H1 (cell line): ENCODE data around the gene EML1. TPM values are rescaled to one million over a fixed set of nuclear protein-coding genes. Genes with fewer than 3 reads are reported as not detected.

Experiments
- CTCF ChIA-PET: fragments of 300-600 bp; sonication (Branson Sonifier 250); formaldehyde crosslinking; loops from one replicate; lab custom pipeline; 2021; ENCODE audit not compliant: partially characterized antibody; lab: Charles Lee
- POLR2A ChIA-PET: fragments of 300-600 bp; sonication (Branson Sonifier 250); formaldehyde crosslinking; loops from one replicate; lab custom pipeline; 2021; ENCODE audit warnings: inconsistent platforms; ENCODE audit not compliant: partially characterized antibody; lab: Charles Lee
- DNase-seq, 2 experiments: peaks; one replicate each; pipeline versions ENCODE4 v3.0.0 to v3.0.0-alpha.2; 2010 to 2022; ENCODE audit warnings: low spot score in 2 of 2, low read depth in 1 of 2, mixed read lengths in 1 of 2
- FAIRE-seq: peaks from 2 replicates; lab custom pipeline; 2011; peaks lifted over from hg19 to GRCh38; lab: Jason Lieb, UNC
- H2AFZ ChIP-seq: 2 replicates; pipeline ENCODE4 v1.8.1; 2012; ENCODE audit warnings: low read length, inconsistent platforms
- H2AK5ac ChIP-seq: 2 replicates; pipeline ENCODE4 v1.6.1; 2013; ENCODE audit warnings: low read depth, low read length
- H2BK120ac ChIP-seq: replicated peaks from 2 replicates; pipeline ENCODE3; 2013; ENCODE audit warnings: low read depth, low read length, inconsistent platforms
- H2BK12ac ChIP-seq: 2 replicates; pipeline ENCODE4 v1.6.1; 2013; ENCODE audit warnings: low read depth, low read length
- H2BK15ac ChIP-seq: 2 replicates; pipeline ENCODE4 v1.6.1; 2013; ENCODE audit warnings: low read length
- H2BK20ac ChIP-seq: 2 replicates; pipeline ENCODE4 v1.6.1; 2013; ENCODE audit warnings: low read length
- H2BK5ac ChIP-seq: 2 replicates; pipeline ENCODE4 v1.6.1; 2013; ENCODE audit warnings: low read depth, low read length
- H3K14ac ChIP-seq: 2 replicates; pipeline ENCODE4 v1.6.1; 2013; ENCODE audit warnings: inconsistent platforms; ENCODE audit not compliant: insufficient read length
- H3K18ac ChIP-seq: 2 replicates; pipeline ENCODE4 v1.6.1; 2013; ENCODE audit warnings: low read length; ENCODE audit errors: extremely low read depth
- H3K23ac ChIP-seq: 2 replicates; pipeline ENCODE4 v1.6.1; 2013; ENCODE audit warnings: inconsistent platforms; ENCODE audit not compliant: insufficient read length
- H3K23me2 ChIP-seq: 2 replicates; pipeline ENCODE4 v1.6.1; 2013; ENCODE audit warnings: low read depth, low read length
- H3K27ac ChIP-seq: 2 replicates; pipeline ENCODE4 v1.6.1; 2011; ENCODE audit warnings: low read depth, low read length, inconsistent platforms
- H3K27me3 ChIP-seq, 4 experiments: replicated peaks in 1 of 4; 1 replicate in 1 of 4; 2 replicates in 3 of 4; pipeline versions ENCODE4 v1.6.1 to v1.8.1; 2011 to 2013; ENCODE audit warnings: low read length in 3 of 4, mild to moderate bottlenecking in 3 of 4, inconsistent platforms in 2 of 4, mixed read lengths in 2 of 4, moderate library complexity in 1 of 4; ENCODE audit not compliant: control insufficient read depth in 3 of 4, insufficient read depth in 3 of 4; ENCODE audit errors: extremely low read depth in 1 of 4
- H3K36me3 ChIP-seq, 4 experiments: 2 replicates each; pipeline versions ENCODE4 v1.6.1 to v1.8.1; 2011 to 2013; ENCODE audit warnings: mild to moderate bottlenecking in 4 of 4, low read length in 3 of 4, moderate library complexity in 2 of 4, control low read depth in 1 of 4, inconsistent platforms in 1 of 4; ENCODE audit not compliant: insufficient read depth in 4 of 4, control insufficient read depth in 2 of 4
- H3K4ac ChIP-seq: replicated peaks from 2 replicates; pipeline ENCODE3; 2013; ENCODE audit warnings: low read length, low read depth, mixed read lengths, inconsistent platforms; ENCODE audit not compliant: insufficient read length
- H3K4me1 ChIP-seq, 4 experiments: replicated peaks in 1 of 4; 1 replicate in 1 of 4; 2 replicates in 3 of 4; pipeline versions ENCODE4 v1.6.1 to v1.8.1; 2011 to 2013; ENCODE audit warnings: low read length in 3 of 4, inconsistent platforms in 2 of 4, mixed read lengths in 1 of 4; ENCODE audit not compliant: insufficient read depth in 4 of 4, control insufficient read depth in 3 of 4
- H3K4me2 ChIP-seq, 2 experiments: 2 replicates each; pipeline versions ENCODE4 v1.6.1 to v1.8.1; 2011 to 2013; ENCODE audit warnings: low read depth in 2 of 2, low read length in 2 of 2, control low read depth in 1 of 2, inconsistent platforms in 1 of 2, mild to moderate bottlenecking in 1 of 2; ENCODE audit not compliant: insufficient read depth in 1 of 2
- H3K4me3 ChIP-seq, 4 experiments: fragments of 200-600, 300-600 bp in 1 of 4; sonication (generic), shearing (Covaris generic), sonication (Bioruptor Twin) in 1 of 4; 2 replicates each; pipeline versions ENCODE4 v1.5.1 to v1.8.1; 2011 to 2016; ENCODE audit warnings: low read length in 4 of 4, low read depth in 3 of 4, control low read depth in 2 of 4, inconsistent platforms in 2 of 4, mild to moderate bottlenecking in 2 of 4, mixed read lengths in 1 of 4, moderate library complexity in 1 of 4; ENCODE audit not compliant: insufficient read depth in 2 of 4; ENCODE audit errors: extremely low read depth in 1 of 4
- H3K56ac ChIP-seq: replicated peaks from 2 replicates; pipeline ENCODE3; 2013; ENCODE audit warnings: low read depth, mild to moderate bottlenecking, mixed read lengths, low read length, inconsistent platforms; ENCODE audit not compliant: insufficient read length
- H3K79me1 ChIP-seq: 2 replicates; pipeline ENCODE4 v1.6.1; 2013; ENCODE audit warnings: low read depth, low read length, control low read depth
- H3K79me2 ChIP-seq, 2 experiments: 2 replicates each; pipeline versions ENCODE4 v1.6.1 to v1.8.1; 2012 to 2013; ENCODE audit warnings: low read length in 2 of 2, mild to moderate bottlenecking in 2 of 2, inconsistent platforms in 1 of 2; ENCODE audit not compliant: insufficient read depth in 2 of 2, control insufficient read depth in 1 of 2
- H3K9ac ChIP-seq, 4 experiments: replicated peaks in 1 of 4; 1 replicate in 1 of 4; 2 replicates in 3 of 4; pipeline versions ENCODE4 v1.6.1 to v1.8.1; 2011 to 2013; ENCODE audit warnings: low read depth in 3 of 4, low read length in 3 of 4, control low read depth in 2 of 4, mild to moderate bottlenecking in 2 of 4, moderate library complexity in 2 of 4, inconsistent platforms in 1 of 4; ENCODE audit errors: extremely low read depth in 1 of 4
- H3K9me3 ChIP-seq, 2 experiments: 2 replicates each; pipeline versions ENCODE4 v1.6.1 to v1.8.1; 2012 to 2013; ENCODE audit warnings: mild to moderate bottlenecking in 2 of 2, moderate library complexity in 2 of 2, control low read depth in 1 of 2, inconsistent platforms in 1 of 2, low read depth in 1 of 2, low read length in 1 of 2, mixed read lengths in 1 of 2; ENCODE audit not compliant: insufficient read depth in 2 of 2
- H4K20me1 ChIP-seq, 2 experiments: replicated peaks in 1 of 2; 2 replicates each; pipeline versions ENCODE3 to v1.8.1; 2011 to 2013; ENCODE audit warnings: inconsistent platforms in 2 of 2, low read length in 2 of 2, mild to moderate bottlenecking in 1 of 2; ENCODE audit not compliant: insufficient read depth in 2 of 2, control insufficient read depth in 1 of 2
- H4K5ac ChIP-seq: 2 replicates; pipeline ENCODE4 v1.6.1; 2013; ENCODE audit warnings: low read length, low read depth, mixed read lengths, inconsistent platforms; ENCODE audit not compliant: insufficient read length
- H4K8ac ChIP-seq: 2 replicates; pipeline ENCODE4 v1.8.0; 2013; ENCODE audit warnings: mild to moderate bottlenecking, moderate library complexity, low read length, inconsistent platforms; ENCODE audit not compliant: insufficient read depth; ENCODE audit errors: extremely low read depth
- H4K91ac ChIP-seq: replicated peaks from 2 replicates; pipeline ENCODE3; 2013; ENCODE audit warnings: low read length, mixed read lengths, inconsistent platforms; ENCODE audit not compliant: insufficient read length
- CHD1 ChIP-seq: IDR thresholded peaks from 2 replicates; pipeline ENCODE4 v1.6.1; 2012; ENCODE audit warnings: low read depth, low read length, improper control_type of control experiment
- CTCF ChIP-seq, 3 experiments: IDR thresholded peaks; 1 replicate in 2 of 3; 2 replicates in 1 of 3; pipeline versions ENCODE4 v1.5.1 to v1.6.1; 2011; ENCODE audit warnings: low read length in 3 of 3, mild to moderate bottlenecking in 3 of 3, inconsistent platforms in 2 of 3, low read depth in 1 of 3, moderate library complexity in 1 of 3; ENCODE audit not compliant: insufficient read depth in 1 of 3; ENCODE audit errors: control extremely low read depth in 1 of 3
- EZH2 ChIP-seq: fragments of 200-600 bp; sonication (generic); IDR thresholded peaks from 2 replicates; pipeline ENCODE4 v1.7.1; 2012; ENCODE audit warnings: low read depth, mild to moderate bottlenecking, moderate library complexity, low read length, inconsistent platforms; ENCODE audit not compliant: severe bottlenecking
- PHF8 ChIP-seq: fragments of 200-600 bp; sonication (generic); conservative IDR thresholded peaks from 2 replicates; pipeline ENCODE4 v1.7.1; 2012; ENCODE audit warnings: low read depth, mild to moderate bottlenecking, inconsistent platforms, low read length, moderate library complexity
- RAD21 ChIP-seq, 2 experiments: IDR thresholded peaks in 1 of 2; conservative IDR thresholded peaks in 1 of 2; 2 replicates each; pipeline ENCODE4 v1.6.1; 2011; ENCODE audit warnings: low read depth in 2 of 2, low read length in 2 of 2, improper control_type of control experiment in 1 of 2, inconsistent platforms in 1 of 2, mild to moderate bottlenecking in 1 of 2, moderate library complexity in 1 of 2
- RBBP5 ChIP-seq: IDR thresholded peaks from 2 replicates; pipeline ENCODE4 v1.7.1; 2012; ENCODE audit warnings: low read depth, mild to moderate bottlenecking, inconsistent platforms, low read length, moderate library complexity, borderline replicate concordance
- TAF1 ChIP-seq: IDR thresholded peaks from 2 replicates; pipeline ENCODE4 v1.6.1; 2011; ENCODE audit warnings: mild to moderate bottlenecking, low read depth, low read length
- TEAD4 ChIP-seq: IDR thresholded peaks from 2 replicates; pipeline ENCODE4 v1.6.1; 2012; ENCODE audit warnings: low read depth, low read length, inconsistent platforms, mixed read lengths
- ZNF274 ChIP-seq: IDR thresholded peaks from 2 replicates; pipeline ENCODE4 v1.7.0; 2012; ENCODE audit warnings: low read length, borderline replicate concordance; ENCODE audit errors: extremely low read depth
- WGBS, 2 experiments: shearing (Covaris generic) in 1 of 2; methylation state at CpG; one replicate each; pipeline versions ENCODE4 v1.1.6 to v1.1.7; 2013 to 2015; ENCODE audit warnings: low lambda C conversion rate in 2 of 2, mixed read lengths in 2 of 2, inconsistent platforms in 1 of 2, low coverage in 1 of 2, missing lambda C conversion rate in 1 of 2; ENCODE audit not compliant: insufficient replicate concordance in 2 of 2, insufficient coverage in 1 of 2, insufficient read length in 1 of 2; ENCODE audit errors: extremely low coverage in 1 of 2, missing lambda C conversion rate in 1 of 2; 5-methylcytosine and 5-hydroxymethylcytosine counted together
- polyA plus RNA-seq, 7 experiments: library from polyadenylated mRNA; depleted of rRNA in 3 of 7; stranded (reverse) in 5 of 7; unstranded in 2 of 7; fragments of >200 nt in 5 of 7; fragments of 200-250 nt in 2 of 7; gene quantifications; 1 replicate in 5 of 7; 2 replicates in 1 of 7; 4 replicates in 1 of 7; pipeline versions ENCODE4 v1.2.1 to v1.2.3, GENCODE V29; 2011 to 2013; ENCODE audit warnings: missing spikeins in 2 of 7, mixed read lengths in 2 of 7
- total RNA-seq: library from RNA; stranded (reverse); fragmentation: NEBNext Ultra II Directional; extraction: Animal tissue kit (Norgen Biotek cat#: 25700); gene quantifications from 2 replicates; pipeline ENCODE4 v1.2.1, GENCODE V29; 2021
- TF ChIP-seq, protein P1 (sequence below): IDR thresholded peaks from 2 replicates; pipeline ENCODE4 v1.6.1; 2011; ENCODE audit warnings: low read length, improper control_type of control experiment

EML1 gene
- total and polyA plus RNA-seq, 2 of the 8 experiments (the other 6 are each of a cell fraction or from before 2014, with no cell fraction given), result 11.1 to 24.7 TPM

- no peak overlapping the region for H3K4me3 ChIP-seq
- H3K9me3 ChIP-seq, result no peaks in the 10 kb centered on the region
- no peak overlapping the region for H3K27ac ChIP-seq
- H3K4me1 ChIP-seq, result peaks cover 0 to 28% (median 13%) of the 10 kb centered on the region in 4 experiments
- H2AK5ac ChIP-seq, result no peak overlapping the region
- H3K36me3 ChIP-seq, result no peaks in the 10 kb centered on the region
- WGBS, 2 experiments, result 90% methylated on average over 6 of the region's 6 CpGs; no CpG with 5 or more reads in 1 of the 2 experiments
- H3K23ac ChIP-seq, result no peak overlapping the region
- H4K8ac ChIP-seq, result no peak overlapping the region
- no peak overlapping the region for H3K9ac ChIP-seq
- CTCF ChIA-PET, result interaction anchor here (0.6 to 1.8 kb wide), 3 partner anchors 8 to 87 kb away, joined by 3 to 5 read pairs (median 4); no protein-coding TSS in a partner anchor
- no peak overlapping the region for H2AFZ ChIP-seq
- no peak overlapping the region for H3K18ac ChIP-seq
- H4K5ac ChIP-seq, result no peak overlapping the region
- H3K14ac ChIP-seq, result no peak overlapping the region
- no peak overlapping the region for H2BK5ac ChIP-seq
- DNase-seq (no peak), FAIRE-seq (no peak)
- H2BK20ac ChIP-seq, result no peak overlapping the region
- no peak overlapping the region for H3K4me2 ChIP-seq
- peaks cover 0 to 1% of the 10 kb centered on the region in 2 experiments for H4K20me1 ChIP-seq
- H3K56ac ChIP-seq, result no peak overlapping the region
- no peak overlapping the region for H4K91ac ChIP-seq
- no peak overlapping the region for H3K4ac ChIP-seq
- no peaks in the 10 kb centered on the region for H3K79me2 ChIP-seq
- H3K23me2 ChIP-seq, result no peaks in the 10 kb centered on the region
- no peak overlapping the region for H2BK120ac ChIP-seq
- POLR2A ChIA-PET, result no interaction called here
- H2BK12ac ChIP-seq, result no peak overlapping the region
- no peak overlapping the region for H2BK15ac ChIP-seq
- no peaks in the 10 kb centered on the region; a peak in 1 of 7 replicates for H3K27me3 ChIP-seq
- H3K79me1 ChIP-seq, result peaks cover 2% of the 10 kb centered on the region; the same call in 1 of the 2 replicates
- TF ChIP-seq RBBP5, result no peak
- no peak for TF ChIP-seq CHD1
- no peak for TF ChIP-seq TEAD4
- no peak for TF ChIP-seq RAD21 (IDR thresholded peaks at IDR 0.05 in 1 of 2, conservative IDR thresholded peaks at IDR 0.05 in 1 of 2; ENCODE audit: low read depth in 2 of 2, low read length in 2 of 2)
- TF ChIP-seq, protein P1, sequence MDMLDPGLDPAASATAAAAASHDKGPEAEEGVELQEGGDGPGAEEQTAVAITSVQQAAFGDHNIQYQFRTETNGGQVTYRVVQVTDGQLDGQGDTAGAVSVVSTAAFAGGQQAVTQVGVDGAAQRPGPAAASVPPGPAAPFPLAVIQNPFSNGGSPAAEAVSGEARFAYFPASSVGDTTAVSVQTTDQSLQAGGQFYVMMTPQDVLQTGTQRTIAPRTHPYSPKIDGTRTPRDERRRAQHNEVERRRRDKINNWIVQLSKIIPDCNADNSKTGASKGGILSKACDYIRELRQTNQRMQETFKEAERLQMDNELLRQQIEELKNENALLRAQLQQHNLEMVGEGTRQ, result no peak
- no peak for TF ChIP-seq TAF1
- no peak for TF ChIP-seq CTCF (IDR thresholded peaks at IDR 0.05; ENCODE audit: control extremely low read depth in 1 of 3, insufficient read depth in 1 of 3, low read depth in 1 of 3, low read length in 3 of 3)
- no peak for TF ChIP-seq PHF8
- no peak for TF ChIP-seq ZNF274
- no peak for TF ChIP-seq EZH2
Measured at GRCh38 chr14:99878563-99878962, 85.3 kb downstream of the EML1 start.
